PC-3 (cell line): Measurements from ENCODE around the gene WDFY4. TPM values are rescaled to one million over a fixed set of nuclear protein-coding genes. Genes with fewer than 3 reads are reported as not detected.

Experiments used
- ATAC-seq: fragments of 200-7000 bp; cut with Tn5 transposase; 2 replicates; pipeline ENCODE4 v1.9.1; 2020; ENCODE audit warnings: mild to moderate bottlenecking, moderate library complexity
- BruUV-seq: library from RNA; stranded (reverse); fragments of 400-500 nt; replicated peaks from 2 replicates; lab custom pipeline; 2021; lab: Mats Ljungman, UMichigan
- CTCF ChIA-PET: fragments of 300-600 bp; sonication (Branson Sonifier 250); formaldehyde crosslinking; loops from one replicate; lab custom pipeline; 2022; ENCODE audit warnings: antibody characterized with exemption; lab: Charles Lee
- POLR2A ChIA-PET: fragments of 300-600 bp; sonication (Branson Sonifier 250); formaldehyde crosslinking; loops from one replicate; lab custom pipeline; 2022; ENCODE audit warnings: antibody characterized with exemption; ENCODE audit not compliant: unreplicated experiment; lab: Charles Lee
- DNase-seq: peaks from one replicate; pipeline ENCODE4 v3.0.0-alpha.2; 2015
- H2AFZ ChIP-seq: fragments of 300-600 bp; sonication (generic); 2 replicates; pipeline ENCODE4 v1.6.0; 2016; ENCODE audit warnings: antibody characterized with exemption, low read length
- H3F3A ChIP-seq: fragments of 300-600 bp; sonication (generic); one replicate; pipeline ENCODE4 v1.6.0; 2017; ENCODE audit warnings: antibody characterized with exemption, low read length, control low read depth, mild to moderate bottlenecking; ENCODE audit not compliant: unreplicated experiment
- H3K27ac ChIP-seq: fragments of 300-600 bp; sonication (generic); 2 replicates; pipeline ENCODE4 v1.5.1; 2016; ENCODE audit warnings: mild to moderate bottlenecking, low read length
- H3K27me3 ChIP-seq: fragments of 300-600 bp; sonication (generic); 2 replicates; pipeline ENCODE4 v1.6.1; 2016; ENCODE audit warnings: low read length, mixed read lengths
- H3K36me3 ChIP-seq: fragments of 300-600 bp; sonication (generic); 2 replicates; pipeline ENCODE4 v1.6.1; 2016; ENCODE audit warnings: low read depth, mixed run types, low read length, mixed read lengths
- H3K4me1 ChIP-seq: fragments of 300-600 bp; sonication (generic); 2 replicates; pipeline ENCODE4 v1.5.1; 2016; ENCODE audit warnings: low read length; ENCODE audit not compliant: insufficient read depth
- H3K4me2 ChIP-seq: fragments of 300-600 bp; sonication (generic); 2 replicates; pipeline ENCODE4 v1.6.0; 2016; ENCODE audit warnings: low read length
- H3K4me3 ChIP-seq: fragments of 300-600 bp; sonication (generic); 2 replicates; pipeline ENCODE4 v1.5.1; 2016; ENCODE audit warnings: mild to moderate bottlenecking, low read length, mixed read lengths
- H3K79me2 ChIP-seq: fragments of 300-600 bp; sonication (generic); 2 replicates; pipeline ENCODE4 v1.6.1; 2017; ENCODE audit warnings: low read length, mixed read lengths
- H3K9ac ChIP-seq: fragments of 300-600 bp; sonication (generic); 2 replicates; pipeline ENCODE4 v1.6.0; 2016; ENCODE audit warnings: mild to moderate bottlenecking, low read length
- H3K9me2 ChIP-seq: fragments of 300-600 bp; sonication (generic); replicated peaks from 2 replicates; pipeline ENCODE4 v1.6.1; 2016; ENCODE audit warnings: mixed run types, low read length, mixed read lengths
- H3K9me3 ChIP-seq: fragments of 300-600 bp; sonication (generic); 2 replicates; pipeline ENCODE4 v1.6.1; 2016; ENCODE audit warnings: low read length, mixed read lengths
- H4K20me1 ChIP-seq: fragments of 300-600 bp; sonication (generic); 2 replicates; pipeline ENCODE4 v1.6.1; 2016; ENCODE audit warnings: low read length, mixed read lengths
- EZH2 ChIP-seq: fragments of 300-600 bp; sonication (generic); IDR thresholded peaks from one replicate; pipeline ENCODE4 v1.6.1; 2017; ENCODE audit warnings: antibody characterized with exemption, mild to moderate bottlenecking, low read length; ENCODE audit not compliant: unreplicated experiment
- EZH2phosphoT487 ChIP-seq: fragments of 300-600 bp; sonication (generic); IDR thresholded peaks from 2 replicates; pipeline ENCODE4 v1.6.1; 2018; ENCODE audit warnings: mild to moderate bottlenecking, antibody characterized with exemption, low read length, borderline replicate concordance
- intact Hi-C: fragments of 100-400 bp; cut with micrococcal nuclease; formaldehyde crosslinking; loops from 2 replicates; pipeline ENCODE4 v1.9.0; 2023
- total RNA-seq: library from RNA; depleted of rRNA; stranded (reverse); fragments of >200 nt; gene quantifications from 2 replicates; pipeline ENCODE4 v1.2.3, GENCODE V29; 2014
- TF ChIP-seq, protein P1 (sequence below): fragments of 300-600 bp; sonication (generic); conservative IDR thresholded peaks from 2 replicates; pipeline ENCODE4 v1.5.1; 2017; ENCODE audit warnings: antibody characterized with exemption, low read depth, mild to moderate bottlenecking, low read length

Gene WDFY4
- total RNA-seq, 1 experiment from 2014 or later: not detected

- ATAC-seq: no peak
- Histone ChIP-seq H3K4me2 (no peak overlapping the region), H3K27ac (no peak overlapping the region)
These were observed 261.7 kb downstream of the WDFY4 start for GRCh38 chr10:48946332-48946731.

GRCh38 chr10:48946891-48947500 is 262.3 kb downstream of the WDFY4 start:
- peaks cover 5% of the 10 kb centered on the region; the same call in 1 of the 2 replicates for H3K4me1 ChIP-seq
- H3K9ac ChIP-seq: no peak overlapping the region
- TF ChIP-seq, protein P1, sequence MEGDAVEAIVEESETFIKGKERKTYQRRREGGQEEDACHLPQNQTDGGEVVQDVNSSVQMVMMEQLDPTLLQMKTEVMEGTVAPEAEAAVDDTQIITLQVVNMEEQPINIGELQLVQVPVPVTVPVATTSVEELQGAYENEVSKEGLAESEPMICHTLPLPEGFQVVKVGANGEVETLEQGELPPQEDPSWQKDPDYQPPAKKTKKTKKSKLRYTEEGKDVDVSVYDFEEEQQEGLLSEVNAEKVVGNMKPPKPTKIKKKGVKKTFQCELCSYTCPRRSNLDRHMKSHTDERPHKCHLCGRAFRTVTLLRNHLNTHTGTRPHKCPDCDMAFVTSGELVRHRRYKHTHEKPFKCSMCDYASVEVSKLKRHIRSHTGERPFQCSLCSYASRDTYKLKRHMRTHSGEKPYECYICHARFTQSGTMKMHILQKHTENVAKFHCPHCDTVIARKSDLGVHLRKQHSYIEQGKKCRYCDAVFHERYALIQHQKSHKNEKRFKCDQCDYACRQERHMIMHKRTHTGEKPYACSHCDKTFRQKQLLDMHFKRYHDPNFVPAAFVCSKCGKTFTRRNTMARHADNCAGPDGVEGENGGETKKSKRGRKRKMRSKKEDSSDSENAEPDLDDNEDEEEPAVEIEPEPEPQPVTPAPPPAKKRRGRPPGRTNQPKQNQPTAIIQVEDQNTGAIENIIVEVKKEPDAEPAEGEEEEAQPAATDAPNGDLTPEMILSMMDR: no peak
- TF ChIP-seq EZH2phosphoT487 (no peak), EZH2 (no peak)
- no peaks in the 10 kb centered on the region for H3K9me2 ChIP-seq
- ATAC-seq (no peak), DNase-seq (peak; percentile 58)
- no peaks in the 10 kb centered on the region for H3F3A ChIP-seq
- no peak overlapping the region for H2AFZ ChIP-seq
- POLR2A ChIA-PET: no interaction called here
- no peak overlapping the region for H3K4me2 ChIP-seq
- no peak overlapping the region for H3K27ac ChIP-seq
- no peaks in the 10 kb centered on the region for H3K9me3 ChIP-seq
- no peaks in the 10 kb centered on the region for H3K79me2 ChIP-seq
- no peaks in the 10 kb centered on the region for H3K36me3 ChIP-seq
- no peak overlapping the region for H3K4me3 ChIP-seq
- intact Hi-C loops: no loop called here
- peaks cover 70% of the 10 kb centered on the region for H3K27me3 ChIP-seq
- H4K20me1 ChIP-seq: no peaks in the 10 kb centered on the region
- no TSS peak for BruUV-seq
- CTCF ChIA-PET: no interaction called here

More at GRCh38 chr10:48946332-48946731, 261.7 kb downstream of the WDFY4 start:
- Histone ChIP-seq H3K9me2 (no peaks in the 10 kb centered on the region), H3K4me1 (peaks cover 5% of the 10 kb centered on the region; the same call in 1 of the 2 replicates), H3K27me3 (peaks cover 67% of the 10 kb centered on the region), H3F3A (no peaks in the 10 kb centered on the region), H3K4me3 (no peak overlapping the region), H3K9ac (no peak overlapping the region), H3K36me3 (no peaks in the 10 kb centered on the region), H4K20me1 (no peaks in the 10 kb centered on the region), H3K79me2 (no peaks in the 10 kb centered on the region), H3K9me3 (no peaks in the 10 kb centered on the region), H2AFZ (no peak overlapping the region)
- intact Hi-C loops: no loop called here
- POLR2A ChIA-PET: no interaction called here
- no peak for DNase-seq
- TF ChIP-seq, protein P1: no peak
- TF ChIP-seq EZH2phosphoT487: no peak
- no peak for TF ChIP-seq EZH2
- no TSS peak for BruUV-seq
- CTCF ChIA-PET: no interaction called here
